Measurements from ENCODE around the gene TBL3. TPM values are rescaled to one million over a fixed set of nuclear protein-coding genes. Genes with fewer than 3 reads are reported as not detected.

The TBL3 gene
- total RNA-seq, 1 experiment from 2014 or later: 68.9 TPM

GRCh38 chr16:1985466-1986150 lies 13.8 kb downstream of the TBL3 start:
- peaks cover 20% of the 10 kb centered on the region for H3K79me2 ChIP-seq (ENCODE audit: insufficient read depth, low read length)
- ChIA-PET RAD21 (ENCODE audit: low non-redundant PET in 1 of 2, low total read pairs in 2 of 2, uncharacterized antibody in 2 of 2, unreplicated experiment in 2 of 2) (no interaction called here), POLR2A (interaction anchor here (12.5 kb wide), 1 partner anchor 20 kb away, joined by 104 read pairs; the partner anchor contains the start of genes RNF151 and RPS2), CTCF (no interaction called here)
- H2AFZ ChIP-seq (ENCODE audit: low read depth, low read length, poor library complexity, severe bottlenecking): no peak overlapping the region
- H4K20me1 ChIP-seq (ENCODE audit: insufficient read depth): no peaks in the 10 kb centered on the region
- no peaks in the 10 kb centered on the region for H3K9me3 ChIP-seq (ENCODE audit: control insufficient read depth in 1 of 2, insufficient read depth in 1 of 2, low read depth in 1 of 2, low read length in 2 of 2)
- DNase-seq (ENCODE audit: low read depth, low spot score) (no peak), ATAC-seq (no peak)
- peak overlapping the region; percentile 96 for H3K9ac ChIP-seq (ENCODE audit: low read length)
- H3K4me3 ChIP-seq (replicated peaks in 1 of 2; ENCODE audit: low read depth in 1 of 2, low read length in 2 of 2): peak overlapping the region; percentile 84 to 97
- peaks cover 6 to 14% of the 10 kb centered on the region in 2 experiments; a peak in 2 of 4 replicates for H3K36me3 ChIP-seq (ENCODE audit: control insufficient read depth in 1 of 2, insufficient read depth in 2 of 2, low read length in 2 of 2)
- peak overlapping the region; percentile 84 for H3K27ac ChIP-seq (ENCODE audit: low read depth, low read length)
- H3K9me2 ChIP-seq (ENCODE audit: insufficient read depth): no peaks in the 10 kb centered on the region
- no TSS peak for BruUV-seq (replicated peaks)
- intact Hi-C loops (cut with micrococcal nuclease): no loop called here
- peak overlapping the region; percentile 95 for H3K4me2 ChIP-seq (ENCODE audit: low read length)
- no peak for TF ChIP-seq CBX3 (IDR thresholded peaks at IDR 0.05; ENCODE audit: low read depth)
- TF ChIP-seq EGR1 (IDR thresholded peaks at IDR 0.05; ENCODE audit: low read depth): no peak
- no peak for TF ChIP-seq JUND (IDR thresholded peaks at IDR 0.05)
- no peak for TF ChIP-seq ELF1 (IDR thresholded peaks at IDR 0.05; ENCODE audit: borderline replicate concordance, low read depth)
- TF ChIP-seq ZFX (IDR thresholded peaks at IDR 0.05): no peak
- TF ChIP-seq RAD21 (IDR thresholded peaks at IDR 0.05; ENCODE audit: low read depth): no peak
- TF ChIP-seq MAX (IDR thresholded peaks at IDR 0.05): no peak
- TF ChIP-seq EZH2 (IDR thresholded peaks at IDR 0.05): no peak
- TF ChIP-seq CEBPB (IDR thresholded peaks at IDR 0.05; ENCODE audit: low read depth): no peak
- TF ChIP-seq SRF (IDR thresholded peaks at IDR 0.05; ENCODE audit: low read depth): no peak
- TF ChIP-seq SIN3A (IDR thresholded peaks at IDR 0.05; ENCODE audit: low read depth): no peak
- TF ChIP-seq CTCF (IDR thresholded peaks at IDR 0.05 in 2 of 3, conservative IDR thresholded peaks at IDR 0.05 in 1 of 3; ENCODE audit: borderline replicate concordance in 1 of 3, insufficient read depth in 1 of 3, low read depth in 2 of 3, low read length in 2 of 3): no peak
- no peaks in the 10 kb centered on the region for H3K27me3 ChIP-seq (ENCODE audit: insufficient read depth, low read length)
- H3K4me1 ChIP-seq (ENCODE audit: control insufficient read depth in 1 of 2, insufficient read depth in 2 of 2, low read length in 2 of 2): peaks cover 41 to 57% of the 10 kb centered on the region in 2 experiments

All from HCT116 (cell line).